Smooth muscle cell of the umbilical artery (primary cell): ENCODE measurements around the gene SMIM20. TPM values are rescaled to one million over a fixed set of nuclear protein-coding genes. Genes with fewer than 3 reads are reported as not detected.

Source experiments
- total RNA-seq: library from RNA; depleted of rRNA; stranded (reverse); fragments of >200 nt; gene quantifications from 2 replicates; pipeline ENCODE4 v1.2.3, GENCODE V29; 2014

The SMIM20 gene
- 18.8 and 36.5 TPM in 2 replicates for total RNA-seq

GRCh38 chr4:25913851-25914669 is at the start of gene SMIM20:
SMIM20 (plus strand) TSS chr4:25914220; CDS start chr4:25914314, 94 bp downstream.

Other genes starting within 250 kb of the SMIM20 start
- 278 and 291 TPM in 2 replicates for gene SEL1L3, start 51.2 kb upstream of the SMIM20 start, total RNA-seq